Stomach smooth muscle (tissue), 2 donors: ENCODE results near the gene DVL2.

ENCODE experiments used
- H3K27ac ChIP-seq: one replicate; pipeline ENCODE4 v1.7.0; 2013; ENCODE audit warnings: mild to moderate bottlenecking, low read length, inconsistent platforms
- H3K27me3 ChIP-seq, 2 donors: one replicate each; pipeline ENCODE4 v1.7.0; 2013; ENCODE audit warnings: low read length in 2 of 2; ENCODE audit not compliant: insufficient read depth in 2 of 2, control insufficient read depth in 1 of 2
- H3K36me3 ChIP-seq, 2 donors: one replicate each; pipeline ENCODE4 v1.7.0; 2013; ENCODE audit warnings: low read length in 2 of 2; ENCODE audit not compliant: control insufficient read depth in 2 of 2, insufficient read depth in 2 of 2
- H3K4me1 ChIP-seq: one replicate; pipeline ENCODE4 v1.7.0; 2013; ENCODE audit warnings: low read length; ENCODE audit not compliant: control insufficient read depth, insufficient read depth
- H3K4me3 ChIP-seq, 2 donors: one replicate each; pipeline ENCODE4 v1.7.0; 2013; ENCODE audit warnings: low read length in 2 of 2
- H3K9ac ChIP-seq, 2 donors: one replicate each; pipeline ENCODE4 v1.7.0; 2013; ENCODE audit warnings: low read length in 2 of 2, mild to moderate bottlenecking in 1 of 2
- H3K9me3 ChIP-seq, 2 donors: one replicate each; pipeline ENCODE4 v1.7.0; 2013; ENCODE audit warnings: low read length in 2 of 2; ENCODE audit not compliant: control insufficient read depth in 2 of 2
- donor health status: healthy.
- donor health status: Pancreatic carcinoma.

DVL2 gene

GRCh38 chr17:7235693-7236665 is 1.7 kb upstream of the DVL2 start:
- Histone ChIP-seq H3K36me3 (peaks cover 18 to 20% of the 10 kb centered on the region in 2 donors), H3K4me1 (peaks cover 54% of the 10 kb centered on the region), H3K27me3 (no peaks in the 10 kb centered on the region), H3K27ac (no peak overlapping the region), H3K9ac (no peak overlapping the region), H3K9me3 (no peaks in the 10 kb centered on the region), H3K4me3 (no peak overlapping the region)

GRCh38 chr17:7233701-7234082 is 625 bp downstream of the DVL2 start:
- Histone ChIP-seq H3K36me3 (peaks cover 24 to 26% of the 10 kb centered on the region in 2 donors), H3K9me3 (no peaks in the 10 kb centered on the region), H3K4me3 (peak overlapping the region; percentile 87 to 92), H3K27ac (peak overlapping the region; percentile 81), H3K4me1 (peaks cover 41% of the 10 kb centered on the region), H3K9ac (peak overlapping the region; percentile 84 to 91), H3K27me3 (no peaks in the 10 kb centered on the region)

- peaks cover 37 to 38% of the 10 kb centered on the region in 2 donors for H3K36me3 ChIP-seq
- H3K4me3 ChIP-seq = no peak overlapping the region
- no peak overlapping the region for H3K27ac ChIP-seq
- no peaks in the 10 kb centered on the region for H3K9me3 ChIP-seq
- no peak overlapping the region for H3K9ac ChIP-seq
- peaks cover 36% of the 10 kb centered on the region for H3K4me1 ChIP-seq
- H3K27me3 ChIP-seq = no peaks in the 10 kb centered on the region
These were observed 2.2 kb downstream of the DVL2 start for GRCh38 chr17:7232114-7232513.

DNA sequence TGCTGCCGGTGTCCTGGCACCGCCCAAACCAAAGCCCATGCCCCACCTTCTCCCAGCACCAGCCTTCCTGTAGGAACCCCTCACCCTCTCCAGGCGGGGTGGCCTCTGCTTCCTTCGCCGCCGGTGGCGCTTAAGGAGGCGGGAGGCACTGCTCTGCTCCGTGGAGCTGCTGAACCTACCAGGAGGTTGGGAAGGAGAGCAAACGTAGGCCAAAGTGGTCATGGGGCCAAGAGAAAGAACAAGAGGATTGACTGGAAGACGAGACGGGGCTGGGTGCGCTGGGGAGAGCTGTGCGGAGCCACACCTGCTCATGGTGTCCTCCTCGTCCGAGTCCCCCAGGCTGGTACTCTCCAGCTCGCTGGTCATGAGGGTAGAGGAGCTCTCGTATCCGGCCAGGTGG is 4.8 kb downstream of the DVL2 start:
- Histone ChIP-seq H3K27me3 (no peaks in the 10 kb centered on the region), H3K4me1 (peaks cover 19% of the 10 kb centered on the region), H3K36me3 (peaks cover 38 to 46% of the 10 kb centered on the region in 2 donors), H3K9ac (no peak overlapping the region), H3K4me3 (no peak overlapping the region), H3K27ac (no peak overlapping the region), H3K9me3 (no peaks in the 10 kb centered on the region)

GRCh38 chr17:7228920-7229319 is 5.4 kb downstream of the DVL2 start:
- peaks cover 41 to 50% of the 10 kb centered on the region in 2 donors for H3K36me3 ChIP-seq
- H3K27ac ChIP-seq = no peak overlapping the region
- H3K27me3 ChIP-seq = no peaks in the 10 kb centered on the region
- H3K9ac ChIP-seq = no peak overlapping the region
- no peak overlapping the region for H3K4me3 ChIP-seq
- no peaks in the 10 kb centered on the region for H3K9me3 ChIP-seq
- H3K4me1 ChIP-seq = peaks cover 19% of the 10 kb centered on the region

- peaks cover 57 to 67% of the 10 kb centered on the region in 2 donors for H3K36me3 ChIP-seq
- H3K27ac ChIP-seq = no peak overlapping the region
- H3K9me3 ChIP-seq = no peaks in the 10 kb centered on the region
- H3K4me3 ChIP-seq = no peak overlapping the region
- H3K27me3 ChIP-seq = no peaks in the 10 kb centered on the region
- H3K9ac ChIP-seq = no peak overlapping the region
- H3K4me1 ChIP-seq = peaks cover 10% of the 10 kb centered on the region
These were observed 7.3 kb downstream of the DVL2 start for GRCh38 chr17:7226721-7227710.

GRCh38 chr17:7225711-7226331 is 8.5 kb downstream of the DVL2 start:
- Histone ChIP-seq H3K9me3 (no peaks in the 10 kb centered on the region), H3K27ac (peak overlapping the region; percentile 24), H3K4me3 (no peak overlapping the region), H3K9ac (no peak overlapping the region), H3K4me1 (peaks cover 14% of the 10 kb centered on the region), H3K27me3 (no peaks in the 10 kb centered on the region), H3K36me3 (peaks cover 60 to 67% of the 10 kb centered on the region in 2 donors)

GRCh38 chr17:7224661-7225111 is 9.6 kb downstream of the DVL2 start:
- Histone ChIP-seq H3K27ac (no peak overlapping the region), H3K4me1 (peaks cover 23% of the 10 kb centered on the region), H3K4me3 (no peak overlapping the region), H3K27me3 (no peaks in the 10 kb centered on the region), H3K36me3 (peaks cover 52 to 62% of the 10 kb centered on the region in 2 donors), H3K9me3 (no peaks in the 10 kb centered on the region), H3K9ac (no peak overlapping the region)

- Histone ChIP-seq H3K4me3 (no peak overlapping the region), H3K9ac (no peak overlapping the region), H3K27ac (no peak overlapping the region), H3K9me3 (no peaks in the 10 kb centered on the region), H3K27me3 (no peaks in the 10 kb centered on the region), H3K4me1 (peaks cover 28% of the 10 kb centered on the region), H3K36me3 (peaks cover 47 to 57% of the 10 kb centered on the region in 2 donors)
These were observed 10.2 kb downstream of the DVL2 start for GRCh38 chr17:7224110-7224509.

DNA sequence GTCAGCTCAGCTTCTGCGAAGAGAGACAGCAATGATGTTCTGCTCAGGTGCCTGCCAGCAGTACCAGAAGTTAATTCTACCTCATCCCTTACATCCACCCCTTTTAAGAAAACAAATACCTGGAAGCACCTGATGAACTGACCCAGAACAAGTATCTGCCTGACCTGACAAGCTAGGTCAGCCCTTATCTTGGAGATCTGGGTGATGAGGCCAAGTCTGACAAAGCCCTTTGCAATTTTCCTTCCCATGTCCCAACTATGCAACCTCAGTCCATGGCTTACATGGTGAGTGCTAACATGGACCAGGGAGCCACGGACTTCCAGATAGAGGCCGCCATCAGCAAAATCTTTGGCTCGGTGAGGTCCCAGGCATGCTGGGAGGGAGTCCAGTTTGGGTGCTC is 10.9 kb downstream of the DVL2 start:
- H3K4me3 ChIP-seq = no peak overlapping the region
- H3K27ac ChIP-seq = no peak overlapping the region
- no peaks in the 10 kb centered on the region for H3K9me3 ChIP-seq
- H3K4me1 ChIP-seq = peaks cover 34% of the 10 kb centered on the region
- H3K36me3 ChIP-seq = peaks cover 43 to 50% of the 10 kb centered on the region in 2 donors
- H3K9ac ChIP-seq = no peak overlapping the region
- no peaks in the 10 kb centered on the region for H3K27me3 ChIP-seq
